Activated naive CD8-positive, alpha-beta T cell treated with anti-CD3 and anti-CD28 coated beads, Interleukin-2, amount 10 ng/mL, durations not matched to agents 7 days and 5 days (primary cell): ENCODE data around the gene KRT4. TPM values are rescaled to one million over a fixed set of nuclear protein-coding genes. Genes with fewer than 3 reads are reported as not detected.

Source experiments
- total RNA-seq, 2 experiments: library from RNA; stranded (reverse); gene quantifications; one replicate each; pipeline ENCODE4 v1.2.3, GENCODE V29; 2021

The KRT4 gene
- total RNA-seq, 2 experiments from 2014 or later, result not detected

Other genes with a start within 250 kb of the KRT4 start
- gene KRT74, start 240.3 kb downstream of the KRT4 start, total RNA-seq, result not detected
- under 1 TPM; 0.65 to 0.67 TPM for gene KRT72, start 212.7 kb downstream of the KRT4 start, total RNA-seq
- gene KRT73, start 195.6 kb downstream of the KRT4 start, total RNA-seq, result under 1 TPM; 0.42 to 0.60 TPM
- not detected for gene KRT2, start 161.9 kb downstream of the KRT4 start, total RNA-seq
- not detected for gene KRT1, start 133.7 kb downstream of the KRT4 start, total RNA-seq
- not detected for gene KRT77, start 110.6 kb downstream of the KRT4 start, total RNA-seq
- not detected for gene KRT76, start 36.8 kb downstream of the KRT4 start, total RNA-seq
- not detected for gene KRT3, start 18.0 kb downstream of the KRT4 start, total RNA-seq
- not detected for gene KRT79, start 20.2 kb upstream of the KRT4 start, total RNA-seq
- gene KRT78, start 34.9 kb upstream of the KRT4 start, total RNA-seq, result not detected
- gene KRT8, start 91.0 kb upstream of the KRT4 start, total RNA-seq, result under 1 TPM in 1 of 2 experiments, not detected in 1; 0.20 TPM
- gene KRT18, start 135.0 kb upstream of the KRT4 start, total RNA-seq, result 1 to 10 TPM; 2.4 to 2.8 TPM
- gene EIF4B, start 192.3 kb upstream of the KRT4 start, total RNA-seq, result 100 to 1,000 TPM; 439 to 448 TPM
- gene TNS2, start 235.9 kb upstream of the KRT4 start, total RNA-seq, result 1 to 10 TPM; 1.9 to 3.0 TPM